IPS-18a (cell line): ENCODE results near the gene PTPN14.
"Not testable (repeated sequence)": the region's sequence is repeated elsewhere in the genome, so short reads cannot be mapped to it uniquely, and the experiment has no call there.

Experiments
- H3K27ac ChIP-seq: one replicate; pipeline ENCODE4 v1.5.1; 2013; ENCODE audit warnings: low read length
- H3K27me3 ChIP-seq: one replicate; pipeline ENCODE4 v1.6.1; 2013; ENCODE audit warnings: mild to moderate bottlenecking, low read length; ENCODE audit not compliant: control insufficient read depth, insufficient read depth
- H3K36me3 ChIP-seq: one replicate; pipeline ENCODE4 v1.6.1; 2013; ENCODE audit warnings: low read depth, low read length; ENCODE audit not compliant: control insufficient read depth
- H3K4me1 ChIP-seq: one replicate; pipeline ENCODE4 v1.6.1; 2013; ENCODE audit warnings: low read depth, low read length; ENCODE audit not compliant: control insufficient read depth
- H3K4me3 ChIP-seq: one replicate; pipeline ENCODE4 v1.5.1; 2013; ENCODE audit warnings: low read length
- H3K9ac ChIP-seq: one replicate; pipeline ENCODE4 v1.6.1; 2013; ENCODE audit warnings: mild to moderate bottlenecking, low read length, moderate library complexity
- H3K9me3 ChIP-seq: one replicate; pipeline ENCODE4 v1.6.1; 2013; ENCODE audit warnings: low read depth, low read length; ENCODE audit not compliant: control insufficient read depth

PTPN14 gene

GRCh38 chr1:214398490-214398889, 152.9 kb downstream of the PTPN14 start:
- no peak overlapping the region for H3K4me3 ChIP-seq
- H3K9me3 ChIP-seq: no peaks in the 10 kb centered on the region
- H3K36me3 ChIP-seq: peaks cover 10% of the 10 kb centered on the region
- no peaks in the 10 kb centered on the region for H3K27me3 ChIP-seq
- H3K4me1 ChIP-seq: peaks cover 18% of the 10 kb centered on the region
- no peak overlapping the region for H3K27ac ChIP-seq
- H3K9ac ChIP-seq: no peak overlapping the region

- no peaks in the 10 kb centered on the region for H3K9me3 ChIP-seq
- peaks cover 18% of the 10 kb centered on the region for H3K4me1 ChIP-seq
- H3K27me3 ChIP-seq: no peaks in the 10 kb centered on the region
- no peak overlapping the region for H3K9ac ChIP-seq
- H3K36me3 ChIP-seq: peaks cover 14% of the 10 kb centered on the region
- H3K4me3 ChIP-seq: no peak overlapping the region
- no peak overlapping the region for H3K27ac ChIP-seq
These were observed 153.9 kb downstream of the PTPN14 start for GRCh38 chr1:214397497-214397896.

GRCh38 chr1:214396330-214396729, 155.1 kb downstream of the PTPN14 start:
- Histone ChIP-seq H3K9ac (no peak overlapping the region), H3K4me3 (no peak overlapping the region), H3K9me3 (no peaks in the 10 kb centered on the region), H3K27ac (no peak overlapping the region), H3K4me1 (peaks cover 18% of the 10 kb centered on the region), H3K27me3 (no peaks in the 10 kb centered on the region), H3K36me3 (peaks cover 14% of the 10 kb centered on the region)

- H3K9me3 ChIP-seq, H3K27me3 ChIP-seq, H3K4me3 ChIP-seq, H3K27ac ChIP-seq, H3K9ac ChIP-seq: not testable (repeated sequence)
- H3K36me3 ChIP-seq: peaks cover 17% of the 10 kb centered on the region
- H3K4me1 ChIP-seq: peaks cover 24% of the 10 kb centered on the region
These were observed 156.8 kb downstream of the PTPN14 start for GRCh38 chr1:214394569-214394968.

GRCh38 chr1:214393086-214393485, 158.3 kb downstream of the PTPN14 start:
- H3K27ac ChIP-seq: no peak overlapping the region
- no peak overlapping the region for H3K4me3 ChIP-seq
- H3K9me3 ChIP-seq: no peaks in the 10 kb centered on the region
- peaks cover 23% of the 10 kb centered on the region for H3K4me1 ChIP-seq
- no peak overlapping the region for H3K9ac ChIP-seq
- no peaks in the 10 kb centered on the region for H3K27me3 ChIP-seq
- H3K36me3 ChIP-seq: peaks cover 14% of the 10 kb centered on the region

- Histone ChIP-seq H3K27ac (no peak overlapping the region), H3K4me1 (peaks cover 13% of the 10 kb centered on the region), H3K9ac (no peak overlapping the region), H3K27me3 (no peaks in the 10 kb centered on the region), H3K36me3 (peaks cover 13% of the 10 kb centered on the region), H3K9me3 (no peaks in the 10 kb centered on the region), H3K4me3 (no peak overlapping the region)
These were observed 159.3 kb downstream of the PTPN14 start for GRCh38 chr1:214391873-214392645.

- H3K27ac ChIP-seq: no peak overlapping the region
- peaks cover 6% of the 10 kb centered on the region for H3K4me1 ChIP-seq
- H3K27me3 ChIP-seq: no peaks in the 10 kb centered on the region
- no peaks in the 10 kb centered on the region for H3K9me3 ChIP-seq
- no peak overlapping the region for H3K4me3 ChIP-seq
- H3K9ac ChIP-seq: no peak overlapping the region
- peaks cover 17% of the 10 kb centered on the region for H3K36me3 ChIP-seq
These were observed 161.7 kb downstream of the PTPN14 start for GRCh38 chr1:214389734-214390133.

GRCh38 chr1:214386747-214387146, 164.7 kb downstream of the PTPN14 start:
- H3K4me3 ChIP-seq: no peak overlapping the region
- peaks cover 6% of the 10 kb centered on the region for H3K4me1 ChIP-seq
- no peak overlapping the region for H3K9ac ChIP-seq
- no peaks in the 10 kb centered on the region for H3K27me3 ChIP-seq
- peaks cover 29% of the 10 kb centered on the region for H3K36me3 ChIP-seq
- H3K27ac ChIP-seq: no peak overlapping the region
- H3K9me3 ChIP-seq: no peaks in the 10 kb centered on the region

- Histone ChIP-seq H3K9ac (no peak overlapping the region), H3K4me3 (no peak overlapping the region), H3K27ac (no peak overlapping the region), H3K4me1 (peaks cover 6% of the 10 kb centered on the region), H3K27me3 (no peaks in the 10 kb centered on the region), H3K9me3 (no peaks in the 10 kb centered on the region), H3K36me3 (peaks cover 32% of the 10 kb centered on the region)
These were observed 165.1 kb downstream of the PTPN14 start for GRCh38 chr1:214386333-214386732.

- H3K27ac ChIP-seq: no peak overlapping the region
- no peaks in the 10 kb centered on the region for H3K27me3 ChIP-seq
- H3K4me3 ChIP-seq: no peak overlapping the region
- H3K36me3 ChIP-seq: peaks cover 28% of the 10 kb centered on the region
- H3K4me1 ChIP-seq: peaks cover 5% of the 10 kb centered on the region
- H3K9ac ChIP-seq: no peak overlapping the region
- H3K9me3 ChIP-seq: no peaks in the 10 kb centered on the region
These were observed 166.0 kb downstream of the PTPN14 start for GRCh38 chr1:214385428-214385827.

GRCh38 chr1:214384373-214385079, 166.9 kb downstream of the PTPN14 start:
- Histone ChIP-seq H3K4me3 (no peak overlapping the region), H3K27ac (no peak overlapping the region), H3K4me1 (peaks cover 11% of the 10 kb centered on the region), H3K36me3 (peaks cover 28% of the 10 kb centered on the region), H3K9ac (no peak overlapping the region), H3K9me3 (no peaks in the 10 kb centered on the region), H3K27me3 (no peaks in the 10 kb centered on the region)
